Measurements from ENCODE around the gene PPP1R10. TPM values are rescaled to one million over a fixed set of nuclear protein-coding genes. Genes with fewer than 3 reads are reported as not detected.

Gene PPP1R10
- polyA plus RNA-seq, 1 donor (not counting 4 experiments of a cell fraction or from before 2014, with no cell fraction given) = 36.6 TPM

- peak overlapping the region; percentile 2 for H3K9ac ChIP-seq (ENCODE audit: control insufficient read depth, extremely low read depth, insufficient read depth, low read length)
- H3K27me3 ChIP-seq (ENCODE audit: control insufficient read depth, extremely low read depth, insufficient read depth, low read length) = no peaks in the 10 kb centered on the region
- no peak for TF ChIP-seq EZH2 (IDR thresholded peaks at IDR 0.05; ENCODE audit: low read length)
- TF ChIP-seq CTCF (optimal IDR thresholded peaks at IDR 0.05 in 1 of 3, IDR thresholded peaks at IDR 0.05 in 1 of 3, conservative IDR thresholded peaks at IDR 0.05 in 1 of 3; ENCODE audit: extremely low read depth in 1 of 3, insufficient read depth in 2 of 3, low read length in 3 of 3) = no peak
- dilution Hi-C loops (cut with MboI; ENCODE audit: extremely low pct_ligation_motif_present, low sequenced_read_pairs) = no loop called here
- peaks cover 3% of the 10 kb centered on the region for H3K9me1 ChIP-seq (ENCODE audit: control insufficient read depth, extremely low read depth, insufficient read depth, low read length)
- H2AFZ ChIP-seq (ENCODE audit: control insufficient read depth, low read length) = no peak overlapping the region
- H3K9me3 ChIP-seq (ENCODE audit: control insufficient read depth, low read depth, low read length) = no peaks in the 10 kb centered on the region
- FAIRE-seq = no peak
- peaks cover 24% of the 10 kb centered on the region for H3K4me1 ChIP-seq (ENCODE audit: control insufficient read depth, extremely low read depth, insufficient read depth, low read length)
- H3K27ac ChIP-seq (ENCODE audit: control insufficient read depth, insufficient read depth, low read length) = peak overlapping the region; percentile 54
- H4K20me1 ChIP-seq (ENCODE audit: control insufficient read depth, extremely low read depth, insufficient read depth, low read length) = peaks cover 8% of the 10 kb centered on the region
- H3K36me3 ChIP-seq (ENCODE audit: control insufficient read depth in 2 of 2, extremely low read depth in 1 of 2, insufficient read depth in 2 of 2, low read length in 2 of 2) = peaks cover 12 to 37% of the 10 kb centered on the region in 2 experiments
- no peak for DNase-seq (ENCODE audit: low read depth, low spot score)
- H3K79me2 ChIP-seq (ENCODE audit: control insufficient read depth, insufficient read depth, low read length) = peaks cover 40% of the 10 kb centered on the region
- H3K4me2 ChIP-seq (ENCODE audit: control insufficient read depth, extremely low read depth, insufficient read depth, low read depth, low read length) = peak overlapping the region; percentile 100
- no peak overlapping the region for H3K4me3 ChIP-seq (ENCODE audit: control insufficient read depth in 2 of 3, extremely low read depth in 1 of 3, insufficient read depth in 2 of 3, low read depth in 1 of 3, low read length in 3 of 3)
These were observed 3.6 kb downstream of the PPP1R10 start for GRCh38 chr6:30613251-30614043.

GRCh38 chr6:30612687-30613248 lies 4.3 kb downstream of the PPP1R10 start:
- Histone ChIP-seq H3K79me2 (ENCODE audit: control insufficient read depth, insufficient read depth, low read length) (peaks cover 37% of the 10 kb centered on the region), H3K27me3 (ENCODE audit: control insufficient read depth, extremely low read depth, insufficient read depth, low read length) (no peaks in the 10 kb centered on the region), H3K27ac (ENCODE audit: control insufficient read depth, insufficient read depth, low read length) (peak overlapping the region; percentile 23), H4K20me1 (ENCODE audit: control insufficient read depth, extremely low read depth, insufficient read depth, low read length) (peaks cover 8% of the 10 kb centered on the region), H2AFZ (ENCODE audit: control insufficient read depth, low read length) (no peak overlapping the region), H3K36me3 (ENCODE audit: control insufficient read depth in 2 of 2, extremely low read depth in 1 of 2, insufficient read depth in 2 of 2, low read length in 2 of 2) (peaks cover 13 to 38% of the 10 kb centered on the region in 2 experiments), H3K9me1 (ENCODE audit: control insufficient read depth, extremely low read depth, insufficient read depth, low read length) (peaks cover 3% of the 10 kb centered on the region), H3K9me3 (ENCODE audit: control insufficient read depth, low read depth, low read length) (no peaks in the 10 kb centered on the region), H3K9ac (ENCODE audit: control insufficient read depth, extremely low read depth, insufficient read depth, low read length) (no peak overlapping the region), H3K4me2 (ENCODE audit: control insufficient read depth, extremely low read depth, insufficient read depth, low read depth, low read length) (peak overlapping the region; percentile 4), H3K4me1 (ENCODE audit: control insufficient read depth, extremely low read depth, insufficient read depth, low read length) (peaks cover 24% of the 10 kb centered on the region), H3K4me3 (ENCODE audit: control insufficient read depth in 2 of 3, extremely low read depth in 1 of 3, insufficient read depth in 2 of 3, low read depth in 1 of 3, low read length in 3 of 3) (no peak overlapping the region)
- DNase-seq (ENCODE audit: low read depth, low spot score) = no peak
- dilution Hi-C loops (cut with MboI; ENCODE audit: extremely low pct_ligation_motif_present, low sequenced_read_pairs) = no loop called here
- FAIRE-seq = no peak
- TF ChIP-seq CTCF (optimal IDR thresholded peaks at IDR 0.05 in 1 of 3, IDR thresholded peaks at IDR 0.05 in 1 of 3, conservative IDR thresholded peaks at IDR 0.05 in 1 of 3; ENCODE audit: extremely low read depth in 1 of 3, insufficient read depth in 2 of 3, low read length in 3 of 3) (no peak), EZH2 (IDR thresholded peaks at IDR 0.05; ENCODE audit: low read length) (no peak)

Data from keratinocyte (primary cell).